GM18498 (cell line): ENCODE results near the gene NBEAL2.
"Not testable (repeated sequence)": the region's sequence is repeated elsewhere in the genome, so short reads cannot be mapped to it uniquely, and the experiment has no call there.

ENCODE experiments used
- ATAC-seq: cut with Tn5 transposase; IDR thresholded peaks from one replicate; pipeline ENCODE4 v1.9.1; 2021; ENCODE audit warnings: mild to moderate bottlenecking, moderate library complexity; ENCODE audit not compliant: unreplicated experiment

The NBEAL2 gene

GRCh38 chr3:47028146-47028545, 48.7 kb downstream of the NBEAL2 start:
- no peak for ATAC-seq

- ATAC-seq: no peak
Measured at GRCh38 chr3:47028667-47029066, 49.2 kb downstream of the NBEAL2 start.

DNA sequence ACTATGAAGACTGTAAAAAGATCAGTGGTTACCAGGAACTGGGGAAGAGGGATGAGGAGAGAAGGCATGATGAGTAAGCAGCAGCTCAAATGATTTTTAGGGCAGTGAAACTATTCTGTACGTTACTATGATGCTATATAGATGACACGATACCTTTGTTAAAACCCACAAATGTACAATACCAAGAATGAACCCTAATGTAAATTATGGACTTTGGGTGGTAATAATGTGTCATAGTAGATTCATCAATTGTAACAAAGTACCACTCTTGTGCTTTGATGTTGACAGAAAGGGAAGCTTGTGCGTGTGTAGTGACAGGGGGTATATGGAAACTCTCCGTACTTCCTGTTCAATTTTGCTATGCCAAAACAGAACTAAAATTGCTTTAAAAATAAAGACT, 51.6 kb downstream of the NBEAL2 start:
- ATAC-seq: not testable (repeated sequence)

- no peak for ATAC-seq
Measured at GRCh38 chr3:47034868-47035489, 55.5 kb downstream of the NBEAL2 start.

GRCh38 chr3:47035645-47036044, 56.2 kb downstream of the NBEAL2 start:
- no peak for ATAC-seq

DNA sequence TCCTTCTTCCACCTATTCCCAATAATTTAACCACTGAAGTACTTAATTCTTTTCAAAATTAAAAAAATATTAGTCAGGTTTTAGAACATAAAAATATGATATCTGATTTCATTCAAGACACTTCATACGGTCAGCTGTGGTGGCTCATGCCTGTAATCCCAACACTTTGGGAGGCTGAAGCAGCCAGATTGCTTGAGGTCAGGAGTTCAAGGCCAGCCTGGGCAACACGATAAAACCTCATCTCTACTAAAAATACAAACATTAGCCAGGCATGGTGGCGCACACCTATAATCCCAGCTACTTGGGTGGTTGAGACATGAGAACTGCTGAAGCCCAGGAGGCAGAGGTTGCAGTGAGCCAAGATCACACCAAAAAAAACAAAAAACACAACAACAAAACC, 56.7 kb downstream of the NBEAL2 start:
- no peak for ATAC-seq

DNA sequence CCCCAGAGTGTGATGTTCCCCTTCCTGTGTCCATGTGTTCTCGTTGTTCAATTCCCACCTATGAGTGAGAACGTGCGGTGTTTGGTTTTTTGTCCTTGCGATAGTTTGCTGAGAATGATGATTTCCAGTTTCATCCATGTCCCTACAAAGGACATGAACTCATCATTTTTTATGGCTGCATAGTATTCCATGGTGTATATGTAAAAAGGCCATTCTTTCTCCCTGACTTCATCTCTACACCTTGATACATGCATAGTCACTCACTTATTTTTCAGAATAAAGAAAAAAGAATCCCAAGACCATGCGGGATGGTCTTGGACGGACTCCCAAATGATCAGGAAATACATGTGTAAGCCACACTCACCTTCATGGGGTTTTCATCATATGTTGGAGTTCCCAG, 57.8 kb downstream of the NBEAL2 start:
- not testable (repeated sequence) for ATAC-seq

DNA sequence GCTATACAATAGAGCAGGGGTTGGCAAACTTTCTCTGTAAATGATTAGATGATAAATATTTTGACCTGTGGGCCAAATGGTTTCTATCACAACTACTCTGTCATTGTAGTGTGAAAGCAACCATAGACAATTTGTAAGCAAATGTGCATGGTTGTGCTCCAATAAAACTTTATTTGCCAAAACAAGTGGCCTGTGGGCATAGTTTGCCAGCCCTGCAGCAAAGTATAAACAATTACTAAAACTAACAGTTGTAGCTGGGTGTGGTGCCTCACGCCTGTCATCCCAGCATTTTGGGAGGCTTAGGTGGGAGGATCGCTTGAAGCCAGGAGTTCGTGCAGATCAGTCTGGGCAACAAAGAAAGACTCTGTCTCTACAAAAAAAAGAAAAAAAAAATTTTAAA, 61.6 kb downstream of the NBEAL2 start:
- ATAC-seq: no peak

GRCh38 chr3:47042231-47042791, 62.8 kb downstream of the NBEAL2 start:
- no peak for ATAC-seq

DNA sequence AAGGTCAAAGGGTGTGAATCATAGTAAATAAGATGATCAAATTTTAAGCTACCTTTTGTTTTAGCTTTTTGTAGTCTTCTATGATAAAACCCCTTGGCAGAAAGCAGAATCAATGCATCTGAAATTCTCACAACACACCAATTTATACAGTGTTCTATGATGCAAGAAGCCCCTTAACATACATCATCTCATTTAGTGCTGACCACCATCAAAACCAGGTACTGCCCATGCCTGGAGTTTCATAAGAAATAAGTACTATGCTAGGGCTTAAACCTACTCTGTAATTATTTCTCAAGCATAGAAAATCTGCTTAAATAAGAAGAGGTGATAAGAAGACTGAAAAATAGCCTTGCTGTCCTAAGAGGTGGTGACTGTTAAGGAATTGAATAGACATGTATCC, 67.6 kb downstream of the NBEAL2 start:
- ATAC-seq: no peak

GRCh38 chr3:47047673-47048072, 68.2 kb downstream of the NBEAL2 start:
- no peak for ATAC-seq

DNA sequence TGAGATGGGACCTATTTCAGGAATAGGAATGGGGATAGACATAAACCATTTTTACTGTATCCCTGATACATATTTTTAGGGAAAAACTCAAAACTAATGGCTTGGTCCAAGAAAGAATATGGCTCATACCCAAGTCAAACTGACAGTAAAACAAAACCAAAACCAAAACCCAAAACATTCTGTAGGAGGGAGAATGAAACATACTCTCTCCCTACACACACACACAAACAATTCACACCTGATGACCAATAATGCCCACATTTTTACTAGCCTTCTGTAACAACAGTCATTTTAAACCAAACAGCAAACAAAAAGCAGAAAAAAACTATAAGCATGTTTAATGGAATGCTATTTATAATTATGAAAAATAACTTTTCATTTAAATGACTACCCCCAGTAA, 74.9 kb downstream of the NBEAL2 start:
- ATAC-seq: no peak

DNA sequence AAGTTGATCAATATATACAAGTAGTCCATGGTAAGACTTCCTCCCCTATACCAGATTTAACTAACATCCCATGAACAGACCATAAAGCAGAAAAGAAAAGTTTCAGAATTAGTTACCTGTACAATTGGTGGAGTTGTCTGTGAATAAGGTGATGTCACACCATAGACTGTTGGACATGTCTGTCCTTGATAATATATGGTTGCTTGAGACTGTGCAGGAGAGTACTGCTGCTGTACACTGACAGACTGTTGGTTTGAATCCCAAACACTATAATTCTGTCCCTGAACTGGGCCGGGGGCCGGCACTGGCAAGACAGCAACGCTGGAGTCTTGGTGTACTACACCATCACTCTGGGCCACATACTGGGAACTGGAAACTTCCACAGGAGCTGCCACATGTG, 77.2 kb downstream of the NBEAL2 start:
- no peak for ATAC-seq

DNA sequence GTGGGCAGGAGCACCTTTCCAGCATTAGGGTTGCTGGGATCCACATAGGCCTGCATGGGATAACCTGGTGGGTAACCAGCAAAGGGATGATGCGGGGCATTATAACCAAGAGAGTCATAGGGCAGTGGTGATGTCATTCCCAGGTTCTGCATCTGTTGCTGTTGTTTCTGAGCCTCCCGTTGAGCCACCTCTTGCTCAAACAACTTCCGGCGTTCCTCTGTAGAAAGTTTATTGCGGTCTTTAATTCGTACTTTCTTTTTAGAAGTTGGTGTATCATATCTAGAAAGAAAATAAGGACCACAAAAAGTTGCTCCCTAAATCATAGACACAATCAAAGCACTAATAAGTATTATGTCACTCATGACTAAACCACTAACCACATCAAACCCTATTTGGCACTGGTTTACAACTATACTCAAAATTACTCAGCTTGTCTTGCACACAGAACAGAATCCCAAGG, 77.8 kb downstream of the NBEAL2 start:
- no peak for ATAC-seq
